Activated CD8-positive, alpha-beta memory T cell treated with anti-CD3 and anti-CD28 coated beads for 36 hours (primary cell): ENCODE measurements around the gene DCAF7. TPM values are rescaled to one million over a fixed set of nuclear protein-coding genes. Genes with fewer than 3 reads are reported as not detected.

Experiments
- CTCF ChIA-PET: fragments of 350-600 bp; sonication (Branson Sonifier 250); formaldehyde crosslinking; loops from one replicate; lab custom pipeline; 2021; ENCODE audit warnings: antibody characterized with exemption; lab: Charles Lee
- POLR2A ChIA-PET: fragments of 350-600 bp; sonication (Branson Sonifier 250); formaldehyde crosslinking; loops from one replicate; lab custom pipeline; 2021; ENCODE audit warnings: antibody characterized with exemption; lab: Charles Lee
- total RNA-seq, 2 experiments: library from RNA; stranded (reverse); gene quantifications; one replicate each; pipeline ENCODE4 v1.2.3, GENCODE V29; 2021

The DCAF7 gene
- total RNA-seq, 2 experiments from 2014 or later = 100 to 103 TPM

DNA sequence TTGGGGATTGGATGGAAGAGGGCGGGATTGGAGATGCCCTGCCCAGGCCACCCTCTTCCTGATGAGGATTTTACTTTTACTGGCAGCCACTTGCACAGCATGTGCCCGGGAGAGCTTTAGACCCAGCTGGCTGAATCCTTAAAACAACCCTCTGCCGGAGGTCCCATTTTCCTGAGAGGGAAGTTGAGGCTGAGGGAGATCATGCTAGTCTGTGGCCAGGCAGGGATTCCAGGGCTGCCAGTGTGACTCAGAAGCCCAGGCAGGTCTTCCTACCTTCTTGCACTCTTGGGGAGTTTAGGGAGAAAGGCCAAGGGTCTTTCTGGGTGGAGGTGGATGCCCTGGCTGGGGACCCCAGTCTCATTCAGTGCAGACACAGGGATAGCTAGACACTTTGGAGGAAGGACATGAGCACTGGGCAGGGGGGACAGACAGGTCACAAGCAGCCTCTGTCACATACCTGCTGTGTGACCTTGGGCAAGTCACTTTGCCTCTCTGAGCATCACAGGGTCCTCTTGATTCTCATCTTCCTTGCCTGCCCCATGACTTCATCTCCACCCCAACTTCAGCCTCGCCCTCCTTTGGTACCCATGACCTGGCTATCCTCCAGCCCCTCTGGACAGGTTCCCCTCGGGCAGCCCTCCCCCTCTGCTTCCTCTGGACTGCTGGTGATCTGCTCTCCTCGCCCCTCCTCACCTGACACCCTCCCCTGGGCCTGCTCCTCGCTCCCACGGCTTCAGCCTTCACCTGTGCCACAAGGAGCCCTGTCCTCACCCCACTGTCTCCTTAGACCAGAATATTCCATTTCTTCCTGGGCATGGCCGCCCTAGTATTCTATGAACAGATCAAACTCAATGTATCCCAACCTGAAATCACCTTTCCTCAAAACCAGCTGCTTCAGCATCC lies 11.3 kb upstream of the DCAF7 start:
- ChIA-PET CTCF (interaction anchor here (1.2 kb wide), 1 partner anchor 11 kb away, joined by 5 read pairs; no protein-coding TSS in a partner anchor), POLR2A (no interaction called here)

DNA sequence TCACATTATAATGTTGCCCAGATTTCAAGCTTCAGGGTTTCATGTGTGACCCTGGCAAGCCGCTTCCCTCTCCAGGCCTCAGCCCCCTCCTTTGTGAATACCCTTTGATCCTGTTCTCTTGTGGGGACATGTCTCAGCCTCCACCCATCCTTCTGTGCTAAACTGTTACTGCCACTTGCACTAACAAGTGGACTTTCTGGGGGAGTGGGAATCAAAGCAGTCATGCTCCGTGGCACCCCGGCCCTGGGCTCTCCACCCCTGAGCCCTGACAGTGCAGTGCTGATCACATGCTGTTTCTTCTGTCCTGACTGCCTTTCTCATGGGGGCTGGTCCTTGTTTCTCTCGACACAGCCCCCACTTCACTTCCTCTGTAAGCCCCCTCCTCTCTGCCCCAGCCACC lies 9.7 kb upstream of the DCAF7 start:
- POLR2A ChIA-PET = no interaction called here

DNA sequence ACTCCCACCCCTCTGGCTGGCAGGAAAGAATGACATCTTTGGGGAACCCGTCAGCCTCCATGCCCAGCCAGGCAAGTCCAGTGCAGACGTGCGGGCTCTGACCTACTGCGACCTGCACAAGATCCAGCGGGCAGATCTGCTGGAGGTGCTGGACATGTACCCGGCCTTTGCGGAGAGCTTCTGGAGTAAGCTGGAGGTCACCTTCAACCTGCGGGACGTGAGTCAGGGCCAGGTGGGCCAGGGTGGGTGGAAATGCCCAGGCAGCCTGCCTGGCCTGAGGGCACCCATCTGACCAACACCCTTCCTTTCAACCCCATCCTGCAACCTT lies 8.1 kb upstream of the DCAF7 start:
- POLR2A ChIA-PET = no interaction called here
- CTCF ChIA-PET = no interaction called here

More for the DNA sequence above, 9.7 kb upstream of the DCAF7 start:
- CTCF ChIA-PET = no interaction called here

DNA sequence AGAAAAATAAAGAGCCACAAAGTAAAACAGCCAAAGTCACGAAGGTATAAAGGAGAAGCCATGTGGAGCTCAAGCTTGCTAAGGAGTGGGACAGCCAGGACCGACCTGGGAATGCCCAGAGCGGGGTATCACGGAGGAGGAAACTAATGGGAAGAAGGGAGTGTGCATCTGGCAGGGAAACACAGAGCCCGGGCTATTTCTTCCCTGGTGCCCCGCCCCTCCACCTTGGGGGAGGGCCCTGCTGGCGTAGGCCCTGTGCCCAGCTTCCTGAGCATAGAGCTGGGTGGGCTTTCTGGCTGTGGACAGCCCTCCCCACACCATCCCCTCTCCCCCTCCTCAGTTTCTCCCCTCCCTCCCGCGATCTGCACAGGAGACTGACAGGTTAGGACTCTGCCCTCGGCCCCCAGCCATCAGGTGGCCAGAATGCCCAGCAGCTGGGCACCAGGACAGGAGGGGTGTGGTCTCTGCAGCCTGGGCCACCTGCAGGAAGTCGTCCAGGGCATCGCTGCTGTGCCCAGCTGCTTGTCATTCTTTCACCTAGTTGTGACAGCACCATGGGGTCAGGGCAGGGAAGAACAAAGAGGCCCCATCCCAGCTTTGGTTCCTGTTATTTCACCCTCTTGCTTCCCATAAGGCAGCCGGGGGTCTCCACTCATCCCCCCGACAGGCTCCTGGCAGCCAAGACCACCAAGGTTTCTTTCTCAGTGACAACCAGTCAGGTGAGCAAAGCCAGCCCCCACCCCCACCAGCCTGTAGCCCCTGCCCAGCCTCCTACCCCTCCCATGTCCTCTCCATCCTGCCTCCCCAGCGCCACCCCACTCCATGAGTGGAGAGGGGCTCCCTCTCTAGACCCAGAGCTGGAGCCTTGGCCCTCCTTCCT lies 7.1 kb upstream of the DCAF7 start:
- POLR2A ChIA-PET = no interaction called here
- CTCF ChIA-PET = no interaction called here

DNA sequence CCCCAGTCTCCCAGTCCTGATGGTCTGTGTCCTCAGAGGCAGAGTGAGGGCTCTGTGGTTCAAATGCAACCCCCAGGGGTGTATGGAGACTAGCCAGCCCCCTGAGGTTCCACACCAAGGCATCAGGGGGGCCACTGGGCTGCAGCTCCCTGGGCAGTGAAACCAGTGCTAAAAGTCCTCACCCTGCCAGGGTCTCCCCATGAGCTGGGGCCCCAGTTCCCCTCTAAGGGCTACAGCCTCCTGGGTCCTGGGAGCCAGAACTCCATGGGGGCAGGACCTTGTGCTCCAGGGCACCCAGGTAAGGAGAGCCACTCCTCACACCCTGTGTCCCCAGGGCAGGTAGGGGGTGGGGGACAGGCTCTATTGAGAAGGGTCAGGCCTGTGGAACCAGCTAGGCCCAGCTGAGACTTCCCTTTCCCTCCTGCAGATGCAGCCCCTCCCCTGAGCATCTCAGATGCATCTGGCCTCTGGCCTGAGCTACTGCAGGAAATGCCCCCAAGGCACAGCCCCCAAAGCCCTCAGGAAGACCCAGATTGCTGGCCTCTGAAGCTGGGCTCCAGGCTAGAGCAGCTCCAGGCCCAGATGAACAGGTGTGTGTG lies 6.4 kb upstream of the DCAF7 start:
- POLR2A ChIA-PET = no interaction called here
- CTCF ChIA-PET = no interaction called here

DNA sequence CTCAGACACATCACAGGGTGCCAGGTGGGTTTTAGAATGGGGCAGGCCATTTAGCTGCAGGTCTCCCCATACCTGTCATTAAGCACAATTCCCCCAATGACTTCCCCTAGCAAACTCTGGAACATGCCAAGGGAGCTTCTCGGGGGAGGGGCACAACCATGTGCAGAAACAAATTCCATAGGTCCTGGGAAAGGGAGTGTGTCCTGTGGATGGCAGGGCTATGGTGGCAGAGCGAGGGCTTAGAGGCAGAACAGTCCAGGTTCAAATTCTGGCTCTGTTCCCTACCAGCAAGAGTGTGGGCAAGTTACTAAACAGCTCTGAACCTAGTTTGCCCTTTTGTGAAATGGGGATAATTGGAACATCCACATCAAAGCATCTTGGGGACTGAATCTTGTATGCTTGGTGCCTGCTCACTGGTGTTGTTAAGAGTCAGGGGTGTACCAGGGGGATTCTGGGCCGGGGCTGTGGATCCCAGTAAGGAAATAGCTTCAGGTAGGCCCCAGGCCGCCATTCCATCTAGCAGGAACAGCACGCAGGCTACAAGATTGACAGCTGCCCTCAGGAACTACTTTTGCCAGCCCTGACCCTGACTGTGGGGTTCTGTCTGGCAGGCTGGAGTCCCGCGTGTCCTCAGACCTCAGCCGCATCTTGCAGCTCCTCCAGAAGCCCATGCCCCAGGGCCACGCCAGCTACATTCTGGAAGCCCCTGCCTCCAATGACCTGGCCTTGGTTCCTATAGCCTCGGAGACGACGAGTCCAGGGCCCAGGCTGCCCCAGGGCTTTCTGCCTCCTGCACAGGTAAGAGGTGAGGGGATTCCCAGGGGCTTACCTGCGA lies 5.6 kb upstream of the DCAF7 start:
- POLR2A ChIA-PET = no interaction called here
- CTCF ChIA-PET = no interaction called here

DNA sequence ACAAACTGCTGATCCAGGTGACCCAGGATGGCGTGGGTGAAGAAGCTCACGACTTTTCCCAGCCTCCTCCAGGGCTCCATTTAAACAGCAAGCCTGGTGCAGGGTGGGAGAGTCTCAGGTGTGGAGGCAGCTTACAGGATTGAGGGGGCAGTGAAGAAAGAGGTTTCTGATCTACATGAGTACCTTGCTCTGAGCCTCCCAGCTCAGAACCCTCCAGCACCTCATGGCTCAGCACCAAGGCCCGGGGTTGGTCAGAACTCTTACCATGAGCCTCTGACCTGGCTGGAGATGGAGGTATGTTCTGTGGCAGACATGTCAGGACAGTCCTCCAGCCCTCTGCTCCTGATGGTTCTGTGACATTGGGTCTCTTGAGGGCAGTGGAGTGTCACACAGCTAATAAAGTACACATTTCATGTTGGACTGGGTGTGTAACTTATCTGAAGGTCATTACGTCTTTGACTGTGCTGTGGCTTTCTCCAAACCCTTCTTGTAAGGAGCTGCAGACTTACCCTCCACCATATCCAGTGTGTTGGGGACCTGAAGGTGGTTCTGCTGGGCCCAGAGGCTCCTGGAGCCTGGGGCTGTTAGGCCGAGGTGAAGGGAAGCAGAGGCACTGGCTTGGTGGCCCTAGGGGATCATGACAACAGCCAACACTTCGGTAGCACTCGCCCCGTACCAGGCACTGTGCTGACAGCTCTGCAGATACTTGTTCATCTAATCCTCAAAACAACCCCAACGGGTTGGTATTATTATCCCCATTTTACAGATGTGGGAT lies 3.8 kb upstream of the DCAF7 start:
- POLR2A ChIA-PET = interaction anchor here (0.5 kb wide), 1 partner anchor 27 kb away, joined by 3 read pairs; no protein-coding TSS in a partner anchor
- CTCF ChIA-PET = interaction anchor here (0.6 kb wide), 1 partner anchor 169 kb away, joined by 4 read pairs; no protein-coding TSS in a partner anchor

DNA sequence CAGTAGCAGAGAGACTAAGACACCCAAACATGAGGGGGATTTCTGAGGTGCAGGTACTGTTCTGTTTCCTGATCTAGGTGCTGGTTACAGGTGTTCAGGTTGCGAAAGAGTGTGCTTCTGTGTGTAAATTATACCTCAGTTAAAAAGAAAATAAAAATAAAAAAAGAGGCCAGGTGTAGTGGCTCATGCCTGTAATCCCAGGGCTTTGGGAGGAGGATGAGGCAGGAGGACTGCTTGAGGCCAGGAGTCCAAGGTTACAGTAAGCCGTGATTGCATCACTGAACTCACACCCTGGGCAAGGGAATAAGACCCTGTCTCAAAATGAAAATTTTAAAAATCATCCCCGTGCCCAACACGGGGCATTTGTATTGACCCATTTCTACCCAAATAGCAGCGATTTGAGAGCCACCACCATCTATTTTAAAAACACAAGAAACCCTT lies 3.2 kb upstream of the DCAF7 start:
- CTCF ChIA-PET = no interaction called here
- POLR2A ChIA-PET = no interaction called here

DNA sequence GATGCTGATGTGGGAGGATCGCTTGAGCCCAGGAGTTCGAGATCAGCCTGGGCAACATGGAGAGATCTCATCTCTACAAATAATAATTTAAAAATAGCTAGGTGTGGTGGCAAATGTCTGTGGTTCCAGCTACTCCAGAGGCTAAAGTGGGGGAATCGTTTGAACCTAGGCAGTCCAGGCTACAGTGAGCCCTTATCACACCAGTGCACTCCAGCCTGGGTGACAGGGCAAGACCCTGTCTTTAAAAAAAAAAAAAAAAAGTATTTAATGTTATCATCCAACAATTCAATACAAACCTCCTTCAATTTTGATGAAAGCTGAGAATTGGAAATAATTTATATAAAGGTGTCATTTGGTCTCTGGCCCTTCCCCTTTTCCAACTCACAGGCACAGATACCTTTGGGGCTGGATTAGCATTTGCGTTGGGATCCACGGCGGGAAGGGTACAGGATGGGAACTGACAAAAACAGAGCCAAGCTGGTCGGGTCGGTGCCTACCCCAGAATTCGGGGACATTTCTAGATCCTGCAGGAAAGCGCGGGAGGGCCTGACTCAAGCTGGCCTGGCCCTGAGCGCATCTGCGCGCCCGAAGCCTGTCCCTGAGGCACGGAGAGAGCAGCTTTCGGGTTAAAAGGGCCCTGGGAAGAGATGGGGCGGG lies 860 bp upstream of the DCAF7 start:
- ChIA-PET CTCF (interaction anchor here (0.7 to 1.9 kb wide), 5 partner anchors 11 to 653 kb away, joined by 4 to 5 read pairs (median 4); no protein-coding TSS in a partner anchor), POLR2A (interaction anchor here (0.5 to 1.7 kb wide), 6 partner anchors 53 to 386 kb away, joined by 4 to 7 read pairs (median 5); no protein-coding TSS in a partner anchor)

DNA sequence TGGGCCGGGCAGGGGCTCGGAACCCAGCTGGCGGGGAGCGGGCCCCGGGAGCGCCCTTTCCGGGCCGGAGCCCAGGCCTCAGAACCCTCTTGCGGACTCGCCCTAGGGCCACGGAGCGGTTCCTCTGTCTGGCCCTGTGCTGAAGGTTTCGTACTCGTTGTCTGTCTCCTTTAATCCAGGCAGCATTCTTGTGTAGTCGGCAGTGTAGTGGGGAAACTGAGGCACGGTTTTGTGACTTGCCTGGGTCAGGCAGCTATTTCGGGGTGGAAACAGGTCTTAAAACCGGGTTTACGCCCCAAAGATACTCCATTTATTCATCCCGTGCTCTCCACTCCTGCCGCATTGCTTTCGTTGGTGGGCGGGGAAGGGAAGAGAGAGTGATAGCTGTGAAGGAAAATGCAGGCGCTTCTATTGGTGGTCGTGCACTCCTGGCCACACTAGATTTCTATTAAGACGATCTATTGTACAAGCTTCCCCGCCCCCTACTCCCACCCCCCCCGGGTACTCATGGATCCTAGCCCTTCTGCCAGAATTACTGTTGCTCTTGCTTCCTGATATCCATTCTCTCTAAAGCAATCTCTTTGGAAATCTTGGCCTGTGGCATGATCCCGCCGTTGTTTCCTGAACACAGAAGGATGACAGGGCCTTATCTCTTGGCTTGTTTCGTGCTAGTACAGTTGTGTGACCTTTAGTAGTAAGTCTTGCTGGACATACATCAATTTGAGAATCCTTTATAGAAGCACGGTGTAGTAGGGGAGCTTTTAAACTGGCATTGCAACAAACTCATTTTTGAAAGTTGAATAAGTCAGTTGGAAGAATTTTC lies 751 bp downstream of the DCAF7 start:
- POLR2A ChIA-PET = interaction anchor here (0.6 kb wide), 1 partner anchor 1402 kb away, joined by 3 read pairs; no protein-coding TSS in a partner anchor
- CTCF ChIA-PET = interaction anchor here (0.9 to 2.5 kb wide), 9 partner anchors 22 to 125 kb away, joined by 3 to 8 read pairs (median 4); partner anchors contain the start of gene TACO1

DNA sequence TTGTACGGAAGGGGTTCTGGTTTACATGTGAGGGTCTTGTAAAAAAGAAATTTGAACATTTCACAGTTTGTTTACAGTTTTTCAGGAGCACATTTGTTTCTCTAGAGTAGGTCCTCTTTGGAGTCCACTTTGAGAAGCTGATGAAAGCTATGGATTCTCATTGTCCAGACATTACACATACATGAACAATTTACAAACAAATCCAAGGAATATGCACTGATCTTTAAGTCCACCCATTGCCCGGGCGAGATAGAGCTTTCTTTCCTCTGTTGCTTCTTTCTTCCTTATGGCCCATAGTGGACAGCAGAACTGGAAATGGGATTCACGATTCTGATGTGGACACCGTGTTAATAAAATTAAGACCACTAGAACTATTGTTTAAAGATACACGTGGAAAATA lies 1.9 kb downstream of the DCAF7 start:
- POLR2A ChIA-PET = interaction anchor here (0.6 kb wide), 1 partner anchor 587 kb away, joined by 8 read pairs; no protein-coding TSS in a partner anchor

DNA sequence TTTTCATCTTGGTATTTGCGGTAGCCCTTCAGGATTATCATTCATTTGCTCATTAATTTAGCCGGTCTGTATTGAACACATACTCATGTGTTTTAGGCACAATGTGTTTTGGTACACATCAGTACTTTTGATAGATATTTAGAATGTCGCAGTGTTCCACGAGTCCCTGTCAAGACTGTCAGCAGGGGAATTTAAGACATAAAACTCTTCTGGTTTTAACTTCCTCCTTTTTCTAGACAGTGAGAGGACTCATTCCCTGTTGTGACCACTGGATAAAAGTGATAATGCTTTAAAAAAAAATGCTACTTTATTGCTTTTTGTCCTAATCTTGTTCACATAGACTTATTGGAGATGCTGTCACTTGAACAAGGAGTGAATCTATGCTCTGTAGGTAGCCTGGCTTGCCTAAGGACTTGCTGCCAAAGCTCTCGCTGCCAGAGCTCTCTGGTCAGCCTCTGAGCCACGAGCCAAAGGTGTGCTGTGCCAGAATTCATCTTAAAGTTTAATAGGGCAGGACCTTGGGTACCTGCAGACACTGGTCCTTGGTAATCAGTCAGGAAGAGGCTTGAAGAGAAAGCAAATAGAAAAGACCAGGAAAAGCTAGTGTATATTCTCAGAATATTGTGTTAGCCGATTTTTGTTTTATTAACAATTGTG lies 5.4 kb downstream of the DCAF7 start:
- ChIA-PET CTCF (interaction anchor here (1.2 kb wide), 1 partner anchor 9 kb away, joined by 3 read pairs; no protein-coding TSS in a partner anchor), POLR2A (no interaction called here)

More for the DNA sequence above, 1.9 kb downstream of the DCAF7 start:
- CTCF ChIA-PET = interaction anchor here (0.6 to 2.5 kb wide), 7 partner anchors 53 to 1079 kb away, joined by 3 to 8 read pairs (median 4); no protein-coding TSS in a partner anchor

DNA sequence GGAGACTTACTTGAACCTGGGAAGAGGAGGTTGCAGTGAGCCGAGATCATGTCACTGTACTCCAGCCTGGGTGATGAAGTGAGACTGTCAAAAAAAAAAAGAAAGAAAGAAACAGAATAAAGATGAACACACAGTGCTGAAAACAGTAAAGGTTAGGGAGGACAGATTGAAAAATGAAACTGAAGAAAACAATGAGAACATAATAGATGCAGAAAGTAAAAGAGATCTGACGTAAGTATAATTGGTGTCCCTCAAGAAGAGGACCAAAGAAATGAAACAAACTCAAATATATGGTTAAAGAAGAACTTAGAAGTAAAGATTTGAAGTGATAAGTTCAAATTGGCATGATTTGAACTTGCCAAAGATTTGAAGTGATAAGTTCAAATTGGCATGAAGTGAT lies 7.1 kb downstream of the DCAF7 start:
- ChIA-PET CTCF (no interaction called here), POLR2A (no interaction called here)

DNA sequence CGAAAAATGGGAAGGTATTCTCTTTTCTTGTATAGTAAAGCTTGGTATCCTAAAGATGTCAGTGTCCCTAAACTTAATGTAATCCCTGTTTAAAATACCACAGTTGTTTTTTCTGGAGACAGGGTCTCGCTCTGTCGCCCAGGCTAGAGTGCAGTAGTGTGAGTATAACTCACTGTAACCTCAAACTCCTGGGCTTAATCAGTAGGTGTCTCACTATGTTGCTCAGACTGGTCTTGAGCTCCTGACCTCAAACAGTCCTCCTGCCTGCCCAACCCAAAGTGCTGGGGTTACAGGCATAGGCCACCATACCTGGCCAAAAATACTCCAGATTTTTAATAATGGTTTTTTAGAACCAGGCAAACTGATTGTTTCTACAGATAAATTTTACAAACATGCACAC lies 8.2 kb downstream of the DCAF7 start:
- ChIA-PET POLR2A (no interaction called here), CTCF (no interaction called here)

DNA sequence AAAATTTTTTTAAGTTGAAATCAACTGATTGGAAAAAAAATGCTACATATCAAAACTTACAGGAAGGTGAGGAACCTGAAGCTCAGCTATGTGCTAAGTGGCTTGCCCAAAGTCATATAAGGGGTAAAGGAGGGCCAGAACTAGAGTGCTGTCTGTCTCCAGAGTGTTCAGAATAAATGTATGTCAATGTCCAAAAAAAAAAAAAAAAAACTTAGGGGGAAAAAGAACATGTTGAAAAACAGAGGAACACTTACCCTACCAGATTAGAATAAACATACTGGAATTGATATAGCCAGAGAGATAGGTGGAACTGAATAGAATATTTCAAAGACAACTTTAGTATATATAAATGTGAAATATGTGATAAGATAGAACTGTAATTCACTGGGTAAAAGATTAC lies 11.5 kb downstream of the DCAF7 start:
- ChIA-PET CTCF (no interaction called here), POLR2A (no interaction called here)

DNA sequence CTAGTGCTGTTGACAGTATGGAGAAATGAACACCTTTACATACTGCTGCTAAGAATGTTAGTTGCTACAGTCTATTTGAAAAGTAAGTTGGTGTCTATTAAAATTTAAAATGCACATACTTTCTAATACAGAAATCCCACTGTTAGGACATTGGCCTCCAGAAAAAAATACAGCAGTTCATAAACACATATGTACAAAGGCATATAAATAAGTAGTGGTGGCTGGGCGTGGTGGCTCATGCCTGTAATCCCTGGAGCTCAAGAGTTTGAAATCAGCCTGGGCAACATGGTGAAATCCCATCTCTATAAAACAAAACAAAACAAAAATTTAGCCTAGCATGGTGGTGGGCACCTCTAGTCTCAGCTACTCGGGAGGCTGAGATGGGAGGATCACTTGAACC lies 13.1 kb downstream of the DCAF7 start:
- ChIA-PET CTCF (no interaction called here), POLR2A (interaction anchor here (0.6 kb wide), 1 partner anchor 452 kb away, joined by 3 read pairs; no protein-coding TSS in a partner anchor)
